ENCODE measurements around the gene ADD1. TPM values are rescaled to one million over a fixed set of nuclear protein-coding genes. Genes with fewer than 3 reads are reported as not detected.

The ADD1 gene
- total RNA-seq, 1 donor from 2014 or later: 272 TPM

DNA sequence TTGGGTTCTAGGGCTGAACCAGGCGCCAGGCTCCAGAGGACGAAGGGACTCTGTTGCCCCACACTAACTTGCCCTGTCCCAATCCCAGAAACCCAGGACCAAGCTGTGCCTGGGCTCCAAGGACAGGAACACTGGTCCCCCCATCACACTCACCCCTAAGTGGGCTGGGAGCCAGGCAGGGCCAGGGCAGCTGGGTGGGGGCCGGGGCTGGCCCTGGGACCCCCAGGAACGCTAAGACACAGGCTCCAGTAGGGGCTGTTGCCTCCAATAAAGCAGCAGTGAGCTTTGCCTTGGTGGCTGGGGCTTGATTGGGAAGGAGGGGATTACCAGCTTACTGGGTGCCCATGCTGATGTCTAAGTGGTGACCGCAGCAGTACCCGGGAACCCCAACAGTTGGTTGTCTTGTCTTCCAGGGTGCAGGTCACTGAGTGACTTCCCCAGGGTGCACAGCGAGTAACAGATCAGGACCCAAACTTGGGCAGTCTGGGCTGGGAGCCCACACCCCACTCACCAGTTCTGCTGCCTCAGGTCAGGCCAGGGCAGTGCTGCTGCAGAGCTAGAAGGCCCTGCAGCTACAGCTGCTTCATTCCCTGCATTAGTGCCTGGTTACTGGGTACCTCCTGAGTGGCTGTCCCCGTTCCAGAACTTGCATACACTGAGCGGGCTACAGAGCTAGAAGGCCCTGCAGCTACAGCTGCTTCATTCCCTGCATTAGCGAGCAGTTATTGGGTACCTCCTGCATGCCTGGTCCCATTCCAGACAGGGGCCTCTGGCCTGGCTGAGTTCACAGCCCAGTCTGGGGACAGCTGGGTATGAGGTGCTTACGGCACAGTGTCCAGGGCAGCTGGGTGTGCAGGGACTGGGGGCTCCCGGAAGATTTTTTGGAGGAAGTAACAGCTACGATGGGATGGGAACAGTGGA is 9.4 kb upstream of the ADD1 start:
- peak; percentile 83 for DNase-seq (ENCODE audit: low spot score)

DNA sequence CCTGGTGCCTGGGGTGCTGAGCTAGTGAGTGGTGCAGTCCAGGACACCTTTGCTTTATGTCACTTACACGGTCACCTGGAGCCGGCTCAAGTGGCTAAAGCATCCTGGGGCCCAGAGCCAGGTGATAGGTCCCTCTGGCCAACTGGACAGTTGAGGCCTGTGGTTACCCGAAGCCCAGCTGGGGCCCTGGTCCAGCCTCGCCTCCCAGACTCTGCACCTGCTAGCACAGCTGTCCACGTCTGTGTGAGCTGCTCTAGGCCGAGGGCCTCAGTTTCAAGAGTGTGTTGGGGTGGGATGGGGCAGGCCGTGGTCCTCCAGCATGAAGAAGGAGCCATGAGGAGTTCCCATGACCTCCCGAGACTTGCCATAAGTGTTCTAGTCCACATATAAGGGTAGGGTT is 7.7 kb upstream of the ADD1 start:
- DNase-seq (ENCODE audit: low spot score): peak; percentile 80

DNA sequence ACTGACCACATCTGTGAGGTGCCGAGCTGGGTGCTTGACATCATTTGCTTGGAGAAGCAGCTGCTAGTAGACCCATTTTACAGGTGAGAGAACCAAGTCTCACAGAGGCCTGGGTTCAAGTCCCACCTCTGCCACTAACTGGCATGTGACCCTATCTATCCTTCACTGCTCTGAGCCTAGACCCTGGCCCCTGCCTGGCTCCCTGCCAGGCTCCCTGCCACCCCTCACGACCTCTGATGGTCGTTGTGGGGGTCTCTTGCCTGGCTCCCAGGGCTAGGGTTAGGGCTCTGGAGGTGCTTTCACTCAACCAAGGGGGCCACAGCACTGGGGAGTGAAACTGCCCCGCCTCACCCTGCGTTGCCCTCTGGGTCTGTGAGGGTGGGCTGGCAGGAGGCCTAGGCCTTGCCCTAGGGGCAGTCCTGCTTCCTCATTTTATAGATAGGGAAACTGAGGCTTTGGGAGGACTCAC is 7.2 kb upstream of the ADD1 start:
- DNase-seq (ENCODE audit: low spot score): peak; percentile 78

DNA sequence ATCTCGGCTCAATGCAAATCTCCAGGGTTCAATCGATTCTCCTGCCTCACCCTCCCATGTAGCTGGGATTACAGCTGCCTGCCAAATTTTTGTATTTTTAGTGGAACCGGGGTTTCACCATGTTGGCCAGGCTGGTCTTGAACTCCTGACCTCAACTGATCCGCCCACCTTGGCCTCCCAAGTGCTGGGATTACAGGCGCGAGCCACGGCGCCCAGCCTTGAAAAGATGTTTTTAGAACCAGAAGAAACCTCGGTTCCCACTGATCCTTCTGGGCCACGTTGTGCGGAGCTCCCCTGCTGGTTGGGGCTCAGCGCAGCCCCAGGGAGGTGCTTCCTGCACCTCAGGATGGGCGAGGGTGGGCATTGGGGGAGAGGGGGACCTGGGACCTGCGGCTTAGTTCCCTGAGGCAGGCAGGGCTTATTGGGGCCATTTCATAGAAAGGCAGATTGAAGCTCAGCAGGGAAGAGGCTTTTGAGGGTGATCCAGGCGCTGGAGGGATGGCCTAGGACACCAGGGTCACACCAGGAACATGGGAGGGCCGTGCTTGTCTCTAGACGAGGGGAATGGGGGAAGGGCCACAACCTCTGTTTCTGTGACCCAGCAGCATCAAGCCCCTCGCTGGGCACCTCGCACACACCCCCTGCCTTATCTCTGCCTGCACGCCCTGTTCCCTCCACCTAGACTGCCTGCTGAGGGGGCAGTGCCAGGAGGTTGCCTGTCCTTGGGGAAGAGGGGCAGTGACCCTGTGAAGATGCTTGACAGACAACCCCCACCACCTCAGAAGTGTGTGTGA is 6.3 kb upstream of the ADD1 start:
- DNase-seq (ENCODE audit: low spot score): peak; percentile 62

DNA sequence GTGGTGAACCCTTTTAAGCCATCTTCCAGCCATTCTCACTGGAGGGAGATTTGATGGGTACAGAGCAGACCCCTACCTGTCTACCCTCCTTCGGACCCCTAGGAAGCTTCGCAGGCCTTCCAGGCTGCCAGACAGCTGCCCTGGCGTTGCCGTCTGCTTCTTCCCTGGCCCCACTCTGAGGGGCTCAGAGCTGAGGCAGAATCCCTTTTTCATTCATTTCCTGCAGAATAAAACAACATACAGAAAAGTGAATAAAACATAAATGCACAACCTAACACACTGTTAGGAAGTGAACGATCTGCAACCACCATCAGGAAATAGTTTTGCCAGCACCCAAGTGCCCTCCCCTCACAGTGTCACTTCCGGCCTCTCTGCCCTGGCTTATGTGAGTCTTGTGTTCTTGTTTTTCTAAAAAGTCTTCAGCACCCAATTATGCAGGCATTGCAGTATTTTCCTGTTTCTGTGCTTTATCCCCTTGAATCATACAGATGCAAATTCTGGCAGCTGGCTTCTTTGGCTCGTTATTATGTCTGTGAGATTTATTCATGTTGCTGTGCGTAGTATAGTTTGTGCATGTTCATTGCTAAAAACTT is 5.6 kb upstream of the ADD1 start:
- DNase-seq (ENCODE audit: low spot score): no peak

DNA sequence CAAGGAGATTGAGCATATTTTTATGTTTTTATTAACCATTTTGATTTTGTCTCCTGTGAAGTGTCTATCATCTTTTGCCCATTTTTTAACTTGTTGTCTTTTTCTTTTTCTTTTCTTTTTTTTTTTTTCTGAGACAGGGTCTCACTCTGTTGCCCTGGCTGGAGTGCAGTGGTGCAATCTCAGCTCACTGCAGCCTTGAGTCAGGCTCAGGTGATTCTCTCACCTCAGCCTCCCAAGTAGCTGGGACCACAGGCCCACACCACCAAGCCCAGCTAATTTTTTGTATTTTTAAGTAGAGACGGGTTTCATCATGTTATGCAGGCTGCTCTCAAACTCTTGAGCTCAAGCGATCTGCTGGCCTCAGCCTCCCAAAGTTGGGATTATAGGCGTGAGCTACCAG is 4.6 kb upstream of the ADD1 start:
- DNase-seq (ENCODE audit: low spot score): no peak

DNA sequence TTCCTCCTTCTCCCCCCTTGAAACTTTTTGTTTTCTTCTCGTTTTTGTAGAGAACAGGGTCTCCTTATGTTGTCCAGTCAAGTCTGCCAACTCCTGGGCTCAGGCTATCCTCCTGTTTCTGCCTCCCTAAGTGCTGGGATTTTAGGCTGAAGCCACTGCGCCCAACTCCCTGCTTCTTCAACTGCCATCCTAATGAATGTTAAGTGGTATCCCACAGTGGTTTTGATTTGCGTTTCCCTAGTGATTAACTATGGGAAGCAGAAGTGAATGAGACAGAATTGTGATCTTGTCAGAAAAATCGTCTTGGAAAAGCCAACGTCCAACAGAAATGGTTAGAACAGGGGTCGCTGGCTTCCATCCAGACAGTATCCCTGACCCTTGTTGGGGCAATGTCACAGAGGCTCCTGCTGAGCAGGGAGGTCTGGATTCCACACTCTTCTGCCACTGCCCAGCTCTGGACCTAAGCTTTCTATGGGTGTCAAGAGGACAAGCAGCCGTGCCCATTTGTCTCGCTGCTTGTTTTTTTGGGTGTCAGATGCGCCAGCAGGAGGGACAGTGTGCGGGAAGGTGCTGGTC is 869 bp upstream of the ADD1 start:
- no peak for DNase-seq (ENCODE audit: low spot score)

DNA sequence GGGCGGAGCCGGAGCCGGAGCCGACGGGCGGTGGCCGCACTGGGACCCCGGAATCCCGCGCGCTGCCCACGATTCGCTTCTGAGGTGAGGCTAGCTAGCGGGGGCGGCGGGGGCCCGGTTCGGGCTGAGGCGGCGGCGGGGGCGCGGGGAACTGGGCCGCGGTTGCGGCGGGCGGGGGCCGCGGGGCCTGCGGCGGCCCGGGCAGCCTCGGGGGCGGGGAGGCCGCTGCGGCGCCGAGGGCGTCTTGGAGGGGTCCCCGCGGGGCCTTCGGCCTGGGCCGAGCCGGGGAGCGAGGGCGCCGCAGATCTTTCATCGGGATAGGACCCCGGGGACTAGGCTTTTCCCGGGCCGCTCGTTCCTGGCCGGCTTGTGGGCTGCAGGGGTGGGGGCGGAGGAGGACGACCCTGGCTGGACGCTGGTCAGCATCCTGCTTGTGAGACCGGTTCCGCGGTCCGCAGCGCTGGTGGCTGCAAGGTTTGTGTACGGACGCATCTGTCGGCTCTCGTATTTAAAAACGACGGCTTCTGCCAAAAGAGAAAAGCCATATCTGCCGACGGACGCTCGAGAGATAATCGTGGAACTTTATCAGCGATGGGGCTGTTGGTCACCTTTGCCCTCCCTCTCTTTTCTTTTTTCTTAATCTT is 419 bp downstream of the ADD1 start:
- DNase-seq (ENCODE audit: low spot score): no peak

DNA sequence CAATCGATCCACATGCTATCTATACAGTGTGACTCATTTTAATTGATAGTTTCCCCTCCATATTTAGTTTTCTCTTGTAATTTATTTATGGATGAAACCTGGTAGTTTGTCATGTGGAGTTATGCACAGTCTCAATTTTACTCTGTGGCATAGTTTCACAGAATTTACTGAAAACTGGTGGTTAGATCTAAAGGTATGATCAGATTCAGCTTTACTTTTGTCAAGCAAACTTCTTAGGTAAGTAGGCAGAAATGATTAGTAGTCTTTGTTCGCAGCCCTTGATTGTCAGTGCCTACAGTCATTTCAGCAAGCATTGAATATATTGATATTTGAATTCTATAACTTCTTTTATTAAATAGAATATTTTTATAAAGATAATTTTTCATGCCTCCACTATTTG is 2.5 kb downstream of the ADD1 start:
- no peak for DNase-seq (ENCODE audit: low spot score)

DNA sequence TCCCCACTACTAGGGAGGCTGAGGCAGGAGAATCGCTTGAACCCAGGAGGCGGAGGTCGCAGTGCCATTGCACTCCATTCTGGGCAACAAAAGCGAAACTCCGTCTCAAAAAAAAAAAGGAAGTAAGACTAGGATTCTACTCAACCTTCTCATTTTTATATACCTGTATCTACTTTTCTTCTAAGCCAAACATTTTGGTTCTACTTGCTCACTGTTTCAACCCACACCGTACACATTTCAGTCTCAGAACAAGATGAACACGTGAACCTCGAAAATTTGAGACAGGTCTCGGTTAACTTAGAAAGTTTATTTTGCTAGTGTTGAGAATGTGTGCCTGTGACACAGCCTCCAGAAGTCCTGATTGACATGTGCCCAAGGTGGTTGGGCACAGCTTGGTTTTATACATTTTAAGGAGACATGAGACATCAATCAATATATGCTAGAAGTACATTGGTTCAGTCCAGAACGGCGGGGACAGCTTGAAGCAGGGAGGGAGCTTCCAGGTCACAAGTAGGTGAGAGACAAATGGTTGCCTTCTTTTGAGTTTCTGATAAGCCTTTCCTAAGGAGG is 3.7 kb downstream of the ADD1 start:
- no peak for DNase-seq (ENCODE audit: low spot score)

DNA sequence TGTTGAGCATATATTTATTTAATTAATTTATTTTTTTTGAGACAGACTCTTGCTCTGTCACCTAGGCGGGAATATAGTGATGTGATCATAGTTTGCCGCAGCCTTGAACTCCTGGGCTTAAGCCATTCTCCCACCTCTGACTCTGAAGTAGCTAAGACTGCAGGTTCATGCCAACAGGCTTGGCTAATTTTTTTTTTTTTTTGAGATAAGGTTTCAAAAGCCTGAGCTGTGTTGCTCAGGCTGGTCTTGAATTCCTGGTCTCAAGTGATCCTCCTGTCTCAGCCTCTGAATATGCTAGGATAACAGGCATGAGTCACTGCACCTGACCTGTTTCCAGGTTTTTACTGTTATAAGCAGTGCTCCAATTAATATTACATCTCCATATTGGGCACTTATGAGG is 4.8 kb downstream of the ADD1 start:
- DNase-seq (ENCODE audit: low spot score): no peak

DNA sequence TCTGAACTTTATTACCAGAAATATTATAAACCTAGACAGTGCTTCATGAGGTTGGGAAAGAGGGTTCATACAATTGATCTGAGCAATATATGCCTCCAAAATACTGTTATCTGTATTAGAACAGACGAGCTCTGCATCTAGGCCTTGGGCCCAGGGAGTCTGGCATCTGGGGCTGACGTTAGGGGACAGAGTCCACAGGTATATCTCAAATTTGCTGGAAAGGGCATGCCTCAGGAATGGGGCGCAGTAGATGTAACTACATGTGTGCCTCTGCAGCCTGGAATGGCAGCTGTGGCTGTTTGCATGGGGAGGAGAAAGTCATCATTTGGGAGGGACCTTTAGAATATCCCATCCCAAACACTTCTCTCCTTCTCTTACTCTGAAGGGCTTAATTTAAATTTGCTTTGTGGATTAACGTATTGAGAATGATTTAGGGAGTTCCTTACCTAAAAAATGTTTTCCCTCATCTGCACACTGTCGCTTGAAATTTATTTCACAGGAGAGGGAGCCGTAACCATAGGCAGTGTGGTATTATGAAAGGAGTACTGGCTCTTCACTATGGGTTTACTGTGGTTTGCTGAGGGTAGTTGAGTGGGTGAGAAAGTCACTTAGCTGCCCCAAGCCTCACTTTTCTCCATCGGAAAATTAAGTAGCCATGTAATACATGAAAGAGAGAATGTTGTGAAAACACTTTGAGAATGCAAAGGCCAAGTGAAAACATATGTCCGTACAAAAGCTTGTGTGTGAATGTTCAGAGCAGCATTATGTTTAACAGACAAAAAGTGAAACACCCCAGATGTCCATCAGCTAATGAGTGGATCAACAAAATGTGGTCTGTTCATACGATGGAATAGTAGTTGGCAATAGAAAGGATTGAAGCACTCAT is 5.9 kb downstream of the ADD1 start:
- DNase-seq (ENCODE audit: low spot score): no peak

DNA sequence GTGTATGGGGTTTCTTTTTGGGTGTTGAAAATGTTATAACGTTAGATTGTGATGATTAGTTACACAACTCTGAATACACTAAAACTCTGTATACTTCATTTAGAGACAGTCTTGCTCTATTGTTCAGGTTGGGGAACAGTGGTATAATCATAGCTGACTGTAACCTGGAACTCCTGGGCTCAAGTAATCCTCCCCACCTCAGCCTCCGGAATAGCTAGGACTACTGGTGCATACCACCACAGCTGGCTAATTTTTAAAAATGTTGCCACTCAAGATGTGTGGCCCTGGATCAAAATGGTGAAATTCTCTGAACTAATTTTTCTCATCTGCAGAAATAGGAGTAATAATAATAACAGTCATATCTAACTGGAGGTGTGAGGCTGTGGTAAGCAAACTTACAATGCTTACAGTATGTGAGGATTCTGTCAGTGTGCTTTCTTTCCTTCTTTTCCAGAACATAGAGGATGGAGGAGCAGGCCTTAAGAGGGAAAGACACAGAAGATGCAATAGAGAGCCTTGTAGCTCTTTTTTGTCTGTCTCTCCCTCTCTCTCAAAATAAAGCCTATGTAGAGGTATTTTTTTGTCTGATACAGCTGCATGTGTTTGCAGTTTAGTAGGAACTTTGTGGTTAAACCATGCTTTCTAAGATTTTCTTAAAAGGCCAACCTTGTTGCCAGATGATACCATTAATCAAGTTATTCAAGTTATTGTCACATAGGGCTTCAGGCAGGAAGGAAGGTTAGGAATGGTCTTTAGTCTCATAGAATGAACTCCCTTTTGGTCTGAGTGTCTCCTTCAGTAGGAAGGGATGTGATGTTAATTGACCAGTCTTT is 7.5 kb downstream of the ADD1 start:
- DNase-seq (ENCODE audit: low spot score): no peak

DNA sequence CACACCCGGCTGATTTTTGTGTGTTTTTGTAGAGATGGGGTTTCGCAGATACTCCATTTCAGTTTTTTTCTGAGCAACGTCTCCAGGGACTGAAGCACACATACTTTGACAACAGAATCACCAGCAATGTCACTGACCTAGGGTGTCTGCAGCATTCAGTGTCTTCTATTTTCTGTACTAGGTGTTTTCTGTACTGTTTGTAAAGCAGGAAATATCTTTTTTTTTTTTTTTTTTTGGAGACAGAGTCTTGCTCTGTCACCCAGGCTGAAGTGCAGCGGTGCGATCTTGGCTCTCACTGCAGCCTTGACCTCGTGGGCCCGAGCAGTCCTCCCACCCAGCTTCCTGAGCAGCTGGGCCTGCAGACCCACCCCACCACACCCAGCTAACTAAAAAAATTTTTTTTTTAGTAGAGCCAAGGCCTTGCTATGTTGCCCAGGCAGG is 8.9 kb downstream of the ADD1 start:
- no peak for DNase-seq (ENCODE audit: low spot score)

DNA sequence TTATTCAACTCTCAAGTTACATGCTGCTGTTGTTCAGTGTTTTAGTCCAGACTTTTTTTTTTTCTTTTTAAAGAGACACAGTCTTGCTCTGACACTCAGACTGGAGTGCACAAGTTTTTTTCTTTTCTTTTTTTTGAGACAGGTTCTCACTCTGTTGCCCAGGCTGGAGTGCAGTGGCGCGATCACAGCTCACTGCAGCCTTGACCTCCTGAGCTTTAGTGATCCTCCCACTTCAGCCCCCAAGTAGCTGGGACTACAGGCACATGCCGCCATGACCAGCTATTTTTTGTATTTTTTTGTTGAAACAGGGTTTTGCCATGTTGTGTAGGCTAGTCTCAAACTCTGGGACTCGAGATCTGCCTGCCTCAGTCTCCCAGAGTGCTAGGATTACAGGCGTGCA is 11.9 kb downstream of the ADD1 start:
- DNase-seq (ENCODE audit: low spot score): no peak

DNA sequence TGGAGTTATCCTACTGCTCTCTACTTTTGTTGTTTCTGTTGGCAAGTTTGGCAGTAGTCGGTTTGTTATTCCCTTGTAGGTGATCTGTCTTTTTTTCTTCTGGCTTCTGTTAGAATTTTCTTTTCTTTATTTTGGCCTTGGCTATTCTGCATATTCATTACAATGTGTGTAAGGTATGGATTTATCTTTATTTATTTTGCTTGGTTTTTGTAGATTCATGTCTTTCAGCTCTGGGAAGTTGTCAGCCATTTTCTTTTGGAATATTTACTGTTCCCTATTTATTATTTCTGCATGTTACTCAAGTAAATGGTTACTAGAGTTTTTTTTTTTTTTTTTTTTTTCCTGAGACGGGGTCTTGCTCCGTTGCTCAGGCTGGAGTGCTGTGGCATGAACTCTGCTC is 12.6 kb downstream of the ADD1 start:
- DNase-seq (ENCODE audit: low spot score): no peak

DNA sequence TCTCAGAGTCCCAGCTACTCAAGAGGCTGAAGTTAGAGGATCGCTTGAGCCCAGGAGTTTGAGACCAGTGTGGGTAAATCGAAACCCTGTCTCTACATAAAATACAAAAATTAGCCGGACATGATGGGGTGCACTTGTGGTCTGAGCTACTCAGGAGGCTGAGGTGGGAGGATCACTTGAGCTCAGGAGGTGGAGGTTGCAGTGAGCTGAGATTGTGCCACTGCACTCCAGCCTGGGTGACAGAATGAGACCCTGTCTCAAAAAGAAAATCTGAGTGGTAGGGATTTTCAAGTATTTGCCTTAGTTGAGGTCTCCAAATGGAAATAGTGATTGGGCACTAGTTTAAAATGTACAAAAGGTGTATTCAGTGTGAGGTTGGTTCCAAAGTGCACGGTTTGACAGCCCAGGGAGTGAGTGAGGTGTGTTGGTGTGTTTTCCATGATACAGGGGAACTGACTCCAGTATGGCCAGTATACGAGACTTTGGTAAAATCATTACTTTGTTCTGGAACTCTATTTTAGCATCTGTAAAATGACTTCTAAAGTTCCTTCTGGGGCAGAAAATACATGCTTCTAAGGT is 13.8 kb downstream of the ADD1 start:
- DNase-seq (ENCODE audit: low spot score): no peak

DNA sequence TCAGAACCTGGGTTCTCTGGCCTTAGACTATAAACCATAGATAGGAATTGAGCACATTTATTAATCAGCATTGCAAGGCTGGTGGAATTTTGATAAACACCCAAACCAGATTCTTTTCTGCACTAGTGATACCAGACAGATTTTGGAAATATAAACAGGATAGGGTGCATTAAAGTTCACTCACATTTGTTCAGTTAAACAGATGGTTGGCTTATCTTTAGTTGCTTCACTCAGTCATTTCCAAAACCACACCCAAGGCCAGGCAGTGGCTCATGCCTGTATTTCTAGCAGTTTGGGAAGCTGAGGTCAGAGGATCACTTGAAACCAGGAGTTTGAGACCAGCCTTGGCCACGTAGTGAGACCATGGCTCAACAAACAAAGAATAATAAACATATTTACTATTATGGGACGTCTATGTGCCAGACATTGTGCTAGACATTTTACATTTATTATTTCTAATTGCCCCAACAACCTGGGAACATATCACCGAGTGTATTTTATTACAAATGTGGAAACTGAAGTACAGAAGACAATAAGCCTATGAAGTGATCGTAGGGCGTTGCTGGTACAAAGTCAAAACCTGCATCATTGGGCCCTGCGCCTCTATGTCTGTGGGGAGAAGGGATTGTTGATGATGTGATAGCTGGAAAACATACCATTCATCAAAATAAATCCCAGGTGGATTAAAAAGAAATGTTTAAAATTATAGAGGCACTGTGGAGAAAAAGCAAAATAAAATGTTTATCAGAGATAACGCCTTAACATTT is 15.0 kb downstream of the ADD1 start:
- no peak for DNase-seq (ENCODE audit: low spot score)
